SHP77 treated with DMSO at 0.1 percent for 48 hours (cell line): Measurements from ENCODE around the gene DDX39A.
"Not testable (repeated sequence)": the region's sequence is repeated elsewhere in the genome, so short reads cannot be mapped to it uniquely, and the experiment has no call there.

Experiments used
- DNase-seq: peaks from one replicate; lab custom pipeline; 2025; lab: John Stamatoyannopoulos, UW

DDX39A gene

GRCh38 chr19:14385492-14385891 lies 33.6 kb downstream of the DDX39A start:
- DNase-seq, result no peak

- no peak for DNase-seq
Measured at GRCh38 chr19:14383661-14384555, 35.2 kb downstream of the DDX39A start.

GRCh38 chr19:14381689-14382474 lies 37.3 kb downstream of the DDX39A start:
- no peak for DNase-seq

- no peak for DNase-seq
Measured at GRCh38 chr19:14379294-14380065, 39.7 kb downstream of the DDX39A start.

GRCh38 chr19:14378890-14379289 lies 40.3 kb downstream of the DDX39A start:
- DNase-seq, result no peak

GRCh38 chr19:14377883-14378328 lies 41.2 kb downstream of the DDX39A start:
- DNase-seq, result no peak

- no peak for DNase-seq
Measured at GRCh38 chr19:14375582-14376291, 43.4 kb downstream of the DDX39A start.

GRCh38 chr19:14375055-14375581 lies 44.0 kb downstream of the DDX39A start:
- no peak for DNase-seq

GRCh38 chr19:14374313-14374712 lies 44.8 kb downstream of the DDX39A start:
- DNase-seq, result not testable (repeated sequence)

- not testable (repeated sequence) for DNase-seq
Measured at GRCh38 chr19:14372384-14373077, 46.6 kb downstream of the DDX39A start.

GRCh38 chr19:14371301-14371821 lies 47.8 kb downstream of the DDX39A start:
- no peak for DNase-seq

- DNase-seq, result no peak
Measured at GRCh38 chr19:14370940-14371280, 48.2 kb downstream of the DDX39A start.

GRCh38 chr19:14370169-14370939 lies 48.8 kb downstream of the DDX39A start:
- no peak for DNase-seq

GRCh38 chr19:14369399-14370168 lies 49.6 kb downstream of the DDX39A start:
- DNase-seq, result no peak

GRCh38 chr19:14368011-14368513 lies 51.1 kb downstream of the DDX39A start:
- no peak for DNase-seq

GRCh38 chr19:14367016-14367415 lies 52.1 kb downstream of the DDX39A start:
- DNase-seq, result no peak

GRCh38 chr19:14366529-14366928 lies 52.6 kb downstream of the DDX39A start:
- DNase-seq, result no peak

- not testable (repeated sequence) for DNase-seq
Measured at GRCh38 chr19:14364098-14364443, 55.1 kb downstream of the DDX39A start.
